H9 (cell line): ENCODE results near the gene ZNF614. TPM values are rescaled to one million over a fixed set of nuclear protein-coding genes. Genes with fewer than 3 reads are reported as not detected.
A peak's percentile ranks its signal among the peaks of the same experiment; 100 is the strongest.
"Not testable (repeated sequence)": the region's sequence is repeated elsewhere in the genome, so short reads cannot be mapped to it uniquely, and the experiment has no call there.

Experiments
- DNase-seq: peaks from one replicate; pipeline ENCODE4 v3.0.0-alpha.2; 2017
- H2AFZ ChIP-seq: one replicate; pipeline ENCODE4 v1.6.1; 2013; ENCODE audit warnings: mild to moderate bottlenecking, low read length, control low read depth, moderate library complexity
- H2AK5ac ChIP-seq: 2 replicates; pipeline ENCODE4 v1.6.1; 2013; ENCODE audit warnings: low read length, control low read depth, mixed read lengths; ENCODE audit not compliant: insufficient read length
- H2BK120ac ChIP-seq: one replicate; pipeline ENCODE4 v1.6.1; 2013; ENCODE audit warnings: low read depth, mild to moderate bottlenecking, low read length, control low read depth, inconsistent platforms; ENCODE audit not compliant: poor library complexity, severe bottlenecking
- H2BK12ac ChIP-seq: 2 replicates; pipeline ENCODE4 v1.6.1; 2013; ENCODE audit warnings: low read length, control low read depth, mixed read lengths, low read depth; ENCODE audit not compliant: insufficient read length
- H2BK15ac ChIP-seq: 2 replicates; pipeline ENCODE4 v1.6.1; 2013; ENCODE audit warnings: low read depth, low read length, control low read depth
- H2BK20ac ChIP-seq: one replicate; pipeline ENCODE4 v1.6.1; 2013; ENCODE audit warnings: low read depth, mild to moderate bottlenecking, low read length, control low read depth, inconsistent platforms; ENCODE audit not compliant: poor library complexity, severe bottlenecking
- H2BK5ac ChIP-seq: 2 replicates; pipeline ENCODE4 v1.6.1; 2013; ENCODE audit warnings: low read length, control low read depth, mixed read lengths; ENCODE audit not compliant: insufficient read length
- H3K14ac ChIP-seq: 2 replicates; pipeline ENCODE4 v1.6.1; 2013; ENCODE audit warnings: low read length, control low read depth; ENCODE audit not compliant: insufficient read depth
- H3K18ac ChIP-seq: 2 replicates; pipeline ENCODE4 v1.6.1; 2013; ENCODE audit warnings: low read depth, mild to moderate bottlenecking, mixed read lengths, low read length, control low read depth; ENCODE audit not compliant: insufficient read length
- H3K23ac ChIP-seq: 2 replicates; pipeline ENCODE4 v1.6.1; 2013; ENCODE audit warnings: low read length, control low read depth, mixed read lengths, low read depth; ENCODE audit not compliant: insufficient read length
- H3K23me2 ChIP-seq: 2 replicates; pipeline ENCODE4 v1.6.1; 2013; ENCODE audit warnings: low read depth, mild to moderate bottlenecking, mixed read lengths, low read length, control low read depth; ENCODE audit not compliant: insufficient read length, poor library complexity, severe bottlenecking
- H3K27ac ChIP-seq: 2 replicates; pipeline ENCODE4 v1.5.1; 2013; ENCODE audit warnings: low read length, control low read depth, mixed read lengths, low read depth; ENCODE audit not compliant: insufficient read length
- H3K27me3 ChIP-seq: 2 replicates; pipeline ENCODE4 v1.6.1; 2013; ENCODE audit warnings: low read length, control low read depth, inconsistent platforms; ENCODE audit not compliant: insufficient read depth
- H3K4ac ChIP-seq: 2 replicates; pipeline ENCODE4 v1.6.1; 2013; ENCODE audit warnings: low read depth, mild to moderate bottlenecking, control low read depth, inconsistent platforms, low read length, moderate library complexity
- H3K4me1 ChIP-seq: 2 replicates; pipeline ENCODE4 v1.6.1; 2013; ENCODE audit warnings: low read length, control low read depth, inconsistent platforms; ENCODE audit not compliant: insufficient read depth
- H3K4me2 ChIP-seq: 2 replicates; pipeline ENCODE4 v1.6.1; 2013; ENCODE audit warnings: low read length, control low read depth, mixed read lengths; ENCODE audit not compliant: insufficient read length, insufficient read depth
- H3K56ac ChIP-seq: 2 replicates; pipeline ENCODE4 v1.6.1; 2013; ENCODE audit warnings: low read depth, mild to moderate bottlenecking, mixed read lengths, low read length, control low read depth; ENCODE audit not compliant: insufficient read length
- H3K79me1 ChIP-seq: 2 replicates; pipeline ENCODE4 v1.6.1; 2013; ENCODE audit warnings: low read depth, mild to moderate bottlenecking, moderate library complexity, low read length, control low read depth, inconsistent platforms; ENCODE audit not compliant: insufficient read depth, poor library complexity, severe bottlenecking
- H3K79me2 ChIP-seq: 2 replicates; pipeline ENCODE4 v1.6.1; 2013; ENCODE audit warnings: low read length, control low read depth, inconsistent platforms; ENCODE audit not compliant: insufficient read depth
- H3K9ac ChIP-seq: 2 replicates; pipeline ENCODE4 v1.6.1; 2013; ENCODE audit warnings: low read length, control low read depth, mixed read lengths; ENCODE audit not compliant: insufficient read length; ENCODE audit errors: extremely low read depth
- H3K9me3 ChIP-seq: one replicate; pipeline ENCODE4 v1.6.1; 2013; ENCODE audit warnings: low read depth, low read length, inconsistent platforms; ENCODE audit not compliant: control insufficient read depth
- H3T11ph ChIP-seq: one replicate; pipeline ENCODE4 v1.6.1; 2013; ENCODE audit warnings: mild to moderate bottlenecking, low read length, control low read depth, inconsistent platforms
- H4K20me1 ChIP-seq: one replicate; pipeline ENCODE4 v1.6.1; 2013; ENCODE audit not compliant: control insufficient read depth, insufficient read length, insufficient read depth
- H4K5ac ChIP-seq: 2 replicates; pipeline ENCODE4 v1.6.1; 2013; ENCODE audit warnings: low read depth, mild to moderate bottlenecking, mixed read lengths, low read length, control low read depth; ENCODE audit not compliant: insufficient read length
- H4K8ac ChIP-seq: replicated peaks from 2 replicates; pipeline ENCODE4 v1.6.1; 2013; ENCODE audit warnings: low read length, control low read depth, mixed read lengths, low read depth; ENCODE audit not compliant: insufficient read length
- H4K91ac ChIP-seq: 2 replicates; pipeline ENCODE4 v1.6.1; 2013; ENCODE audit warnings: low read depth, mild to moderate bottlenecking, moderate library complexity, mixed read lengths, low read length, control low read depth; ENCODE audit not compliant: insufficient read length
- H3K27ac Mint-ChIP-seq, 3 experiments: 2 replicates in 2 of 3; 3 replicates in 1 of 3; pipeline ENCODE4 v1.8.0; 2020 to 2021; ENCODE audit warnings: mixed read lengths in 3 of 3, mild to moderate bottlenecking in 1 of 3, moderate library complexity in 1 of 3
- H3K27me3 Mint-ChIP-seq: 2 replicates; pipeline ENCODE4 v1.8.0; 2021; ENCODE audit warnings: low read depth, mild to moderate bottlenecking, moderate library complexity, mixed read lengths
- H3K36me3 Mint-ChIP-seq, 3 experiments: 2 replicates in 2 of 3; 3 replicates in 1 of 3; pipeline ENCODE4 v1.8.0; 2020 to 2021; ENCODE audit warnings: low read depth in 3 of 3, mixed read lengths in 3 of 3; ENCODE audit not compliant: insufficient read depth in 1 of 3
- H3K4me1 Mint-ChIP-seq, 2 experiments: 2 replicates each; pipeline ENCODE4 v1.8.0; 2020; ENCODE audit warnings: mixed read lengths in 2 of 2
- H3K4me3 Mint-ChIP-seq, 2 experiments: 2 replicates in 1 of 2; 3 replicates in 1 of 2; pipeline ENCODE4 v1.8.0; 2020 to 2021; ENCODE audit warnings: mild to moderate bottlenecking in 2 of 2, mixed read lengths in 2 of 2, moderate library complexity in 1 of 2
- H3K9me3 Mint-ChIP-seq, 2 experiments: 2 replicates in 1 of 2; 3 replicates in 1 of 2; pipeline ENCODE4 v1.8.0; 2020; ENCODE audit warnings: mild to moderate bottlenecking in 2 of 2, mixed read lengths in 2 of 2, moderate library complexity in 1 of 2
- WGBS: extraction: QIAGEN DNeasy Blood & Tissue Kit; methylation state at CpG from one replicate; pipeline ENCODE4 v1.1.7; 2013; ENCODE audit warnings: missing lambda C conversion rate, low lambda C conversion rate, mixed read lengths; ENCODE audit not compliant: insufficient read length; ENCODE audit errors: extremely low coverage; 5-methylcytosine and 5-hydroxymethylcytosine counted together
- total RNA-seq: library from RNA; stranded (reverse); gene quantifications from 2 replicates; pipeline ENCODE4 v1.2.1, GENCODE V29; 2021
- TF ChIP-seq, protein P1 (sequence below): fragments of 200-600 bp; sonication (generic); conservative IDR thresholded peaks from 3 replicates; pipeline ENCODE4 v1.8.0; 2021; ENCODE audit warnings: antibody characterized with exemption, mild to moderate bottlenecking

ZNF614 gene
- total RNA-seq, 1 experiment from 2014 or later = 23.1 TPM

DNA sequence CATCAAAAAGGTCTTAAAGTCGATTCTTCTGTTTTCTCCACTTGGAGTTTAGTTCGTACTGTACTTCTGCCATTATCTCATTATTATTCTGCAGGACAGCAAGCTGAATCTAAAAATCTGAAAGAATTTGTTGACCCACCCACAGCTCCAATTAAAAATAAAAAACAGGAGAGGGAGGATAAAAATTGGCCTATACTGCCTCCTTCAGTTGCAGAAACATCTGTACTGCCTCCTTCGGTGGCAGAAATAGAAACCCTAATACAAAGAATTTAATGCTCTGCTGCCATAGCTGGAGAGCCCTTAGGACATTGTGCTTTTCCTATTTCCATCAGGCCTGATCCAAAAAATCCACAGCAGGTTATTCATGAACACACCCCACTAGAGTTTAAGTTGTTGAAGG lies 51.3 kb downstream of the ZNF614 start:
- no peaks in the 10 kb centered on the region; the same call in 1 of the 2 replicates for H3K27me3 Mint-ChIP-seq
- peaks cover 71 to 83% (median 77%) of the 10 kb centered on the region in 3 experiments for H3K36me3 Mint-ChIP-seq
- no peaks in the 10 kb centered on the region for H3K27me3 ChIP-seq
- H2BK20ac ChIP-seq = no peak overlapping the region
- H3K18ac ChIP-seq = no peak overlapping the region
- no peaks in the 10 kb centered on the region for H4K20me1 ChIP-seq
- H3T11ph ChIP-seq = no peak overlapping the region
- H2BK5ac ChIP-seq = no peak overlapping the region
- no peak overlapping the region for H2BK120ac ChIP-seq
- no peak overlapping the region for H3K27ac ChIP-seq
- no peak overlapping the region for H2BK12ac ChIP-seq
- peaks cover 69 to 89% of the 10 kb centered on the region in 2 experiments for H3K9me3 Mint-ChIP-seq
- no peak for DNase-seq
- H3K23me2 ChIP-seq = no peaks in the 10 kb centered on the region
- H3K27ac Mint-ChIP-seq = no peak overlapping the region
- H3K4me2 ChIP-seq = no peak overlapping the region
- H3K56ac ChIP-seq = no peak overlapping the region
- H3K23ac ChIP-seq = no peak overlapping the region
- H3K4me1 Mint-ChIP-seq = peaks cover 0 to 3% of the 10 kb centered on the region in 2 experiments; a peak in 1 of 4 replicates
- no peaks in the 10 kb centered on the region for H3K79me2 ChIP-seq
- no peak overlapping the region for H2AK5ac ChIP-seq
- no peak overlapping the region for H3K9ac ChIP-seq
- WGBS = no CpG with 5 or more reads among the region's 3 CpGs
- TF ChIP-seq, protein P1, sequence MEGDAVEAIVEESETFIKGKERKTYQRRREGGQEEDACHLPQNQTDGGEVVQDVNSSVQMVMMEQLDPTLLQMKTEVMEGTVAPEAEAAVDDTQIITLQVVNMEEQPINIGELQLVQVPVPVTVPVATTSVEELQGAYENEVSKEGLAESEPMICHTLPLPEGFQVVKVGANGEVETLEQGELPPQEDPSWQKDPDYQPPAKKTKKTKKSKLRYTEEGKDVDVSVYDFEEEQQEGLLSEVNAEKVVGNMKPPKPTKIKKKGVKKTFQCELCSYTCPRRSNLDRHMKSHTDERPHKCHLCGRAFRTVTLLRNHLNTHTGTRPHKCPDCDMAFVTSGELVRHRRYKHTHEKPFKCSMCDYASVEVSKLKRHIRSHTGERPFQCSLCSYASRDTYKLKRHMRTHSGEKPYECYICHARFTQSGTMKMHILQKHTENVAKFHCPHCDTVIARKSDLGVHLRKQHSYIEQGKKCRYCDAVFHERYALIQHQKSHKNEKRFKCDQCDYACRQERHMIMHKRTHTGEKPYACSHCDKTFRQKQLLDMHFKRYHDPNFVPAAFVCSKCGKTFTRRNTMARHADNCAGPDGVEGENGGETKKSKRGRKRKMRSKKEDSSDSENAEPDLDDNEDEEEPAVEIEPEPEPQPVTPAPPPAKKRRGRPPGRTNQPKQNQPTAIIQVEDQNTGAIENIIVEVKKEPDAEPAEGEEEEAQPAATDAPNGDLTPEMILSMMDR = peak; percentile 32; the same call in 2 of the 3 replicates
- H3K4me3 Mint-ChIP-seq = no peak overlapping the region
- no peaks in the 10 kb centered on the region for H3K4me1 ChIP-seq
- no peak overlapping the region for H2BK15ac ChIP-seq
- H4K8ac ChIP-seq = no peak overlapping the region
- no peak overlapping the region for H3K14ac ChIP-seq
- H4K91ac ChIP-seq = no peak overlapping the region
- no peak overlapping the region for H4K5ac ChIP-seq
- no peak overlapping the region for H3K4ac ChIP-seq
- H2AFZ ChIP-seq = no peak overlapping the region
- H3K9me3 ChIP-seq = peaks cover 44% of the 10 kb centered on the region
- H3K79me1 ChIP-seq = no peaks in the 10 kb centered on the region

DNA sequence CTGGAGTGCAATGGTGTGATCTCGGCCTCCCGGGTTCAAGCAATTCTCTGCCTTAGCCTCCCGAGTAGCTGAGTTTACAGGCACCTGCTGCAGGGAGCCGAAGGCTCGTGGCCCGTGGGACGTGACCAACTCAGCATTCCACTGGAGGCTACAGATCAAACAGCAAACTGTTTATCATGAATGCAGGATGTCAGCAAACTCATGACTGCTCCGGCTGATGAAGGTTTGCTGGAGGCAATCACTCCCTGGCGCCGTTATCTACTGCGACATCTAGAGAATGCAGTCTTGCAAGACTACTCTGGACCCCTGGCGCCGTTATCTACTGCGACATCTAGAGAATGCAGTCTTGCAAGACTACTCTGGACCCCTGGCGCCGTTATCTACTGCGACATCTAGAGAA lies 52.4 kb downstream of the ZNF614 start:
- peaks cover 74 to 90% of the 10 kb centered on the region in 2 experiments for H3K9me3 Mint-ChIP-seq
- no CpG with 5 or more reads among the region's 17 CpGs for WGBS
- H3K14ac ChIP-seq = not testable (repeated sequence)

More for the DNA sequence above, 52.4 kb downstream of the ZNF614 start:
- H2BK5ac ChIP-seq, H3T11ph ChIP-seq, H2BK15ac ChIP-seq, H3K27me3 Mint-ChIP-seq, H4K20me1 ChIP-seq, DNase-seq, H3K27ac ChIP-seq, H4K8ac ChIP-seq, H3K4ac ChIP-seq, H2BK12ac ChIP-seq, H3K23me2 ChIP-seq, H2AK5ac ChIP-seq, H3K4me1 Mint-ChIP-seq, H3K56ac ChIP-seq, H3K27ac Mint-ChIP-seq, H4K5ac ChIP-seq, H4K91ac ChIP-seq, H3K23ac ChIP-seq, H3K18ac ChIP-seq, H3K27me3 ChIP-seq, H3K4me2 ChIP-seq, H3K9ac ChIP-seq, H2BK20ac ChIP-seq, H3K4me3 Mint-ChIP-seq, H2BK120ac ChIP-seq, H3K79me2 ChIP-seq, H3K4me1 ChIP-seq, H2AFZ ChIP-seq, H3K79me1 ChIP-seq: not testable (repeated sequence)
- H3K9me3 ChIP-seq = peaks cover 55% of the 10 kb centered on the region
- peaks cover 75 to 88% (median 79%) of the 10 kb centered on the region in 3 experiments for H3K36me3 Mint-ChIP-seq
